Cerebellar cortex (tissue), 1 donor: ENCODE results near the gene HTRA1.
A peak's percentile ranks its signal among the peaks of the same experiment; 100 is the strongest.

Experiments
- DNase-seq: peaks from one replicate; pipeline ENCODE4 v3.0.0-alpha.2; 2015; ENCODE audit warnings: low spot score

Gene HTRA1

GRCh38 chr10:122474131-122474818 is 12.9 kb downstream of the HTRA1 start:
- no peak for DNase-seq

DNA sequence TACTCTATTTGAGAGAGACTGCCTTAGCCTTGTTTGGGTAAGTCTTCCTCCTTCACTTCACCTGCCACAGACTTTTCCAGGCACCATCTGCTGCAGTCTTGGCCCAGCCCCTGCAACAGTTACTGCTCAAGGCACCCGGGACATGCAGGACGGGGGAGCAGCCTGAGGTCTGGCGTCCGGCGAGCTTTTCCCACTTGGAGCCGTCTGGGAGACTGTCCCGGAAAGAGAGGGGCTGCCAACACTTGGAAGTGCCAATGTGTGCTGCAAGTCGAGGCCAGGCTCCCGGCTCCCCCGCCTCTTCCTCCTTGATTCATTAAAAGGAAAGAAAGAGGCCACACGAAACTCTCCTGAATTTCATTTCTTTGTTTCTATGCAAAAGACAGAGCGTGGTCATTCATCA is 13.7 kb downstream of the HTRA1 start:
- peak; percentile 14 for DNase-seq

DNA sequence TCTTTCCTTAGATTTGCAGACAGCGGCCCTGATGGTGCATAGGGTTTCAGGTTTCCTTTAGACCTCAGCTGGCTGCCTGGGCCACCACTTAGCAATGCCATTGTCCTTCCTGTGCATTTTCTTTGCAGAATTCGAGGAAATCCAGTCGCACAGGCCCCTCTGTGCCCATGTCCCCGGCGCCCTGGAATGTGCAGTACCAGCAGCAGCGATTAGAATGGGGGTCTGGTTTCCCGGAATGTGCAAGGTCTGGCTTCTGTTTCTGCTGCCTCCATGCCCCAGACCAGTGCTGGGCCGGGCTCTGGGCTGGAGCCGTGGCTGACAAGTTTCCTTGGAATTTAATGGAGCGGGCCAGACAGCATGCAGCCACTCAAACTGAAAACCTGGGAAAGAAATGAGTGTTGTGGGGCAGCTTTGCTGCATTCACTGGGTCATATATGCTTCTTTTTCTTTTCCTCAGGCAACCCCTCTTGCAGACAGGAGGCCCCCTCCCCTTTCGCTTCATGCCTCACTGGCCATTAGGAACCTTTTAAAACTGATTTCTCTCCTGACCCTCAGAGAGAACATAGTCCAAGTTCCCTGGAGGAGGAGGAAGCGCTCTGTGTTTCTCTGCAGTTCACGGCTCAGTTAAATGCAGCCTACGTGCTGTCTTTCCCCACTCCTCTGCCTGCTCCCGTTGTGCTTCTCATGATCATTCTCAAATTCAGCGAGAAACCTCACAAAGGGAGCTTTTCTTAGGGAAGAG is 14.4 kb downstream of the HTRA1 start:
- no peak for DNase-seq

GRCh38 chr10:122476333-122476695 is 15.0 kb downstream of the HTRA1 start:
- no peak for DNase-seq

- no peak for DNase-seq
Observed at GRCh38 chr10:122477436-122477835, 16.1 kb downstream of the HTRA1 start.

DNA sequence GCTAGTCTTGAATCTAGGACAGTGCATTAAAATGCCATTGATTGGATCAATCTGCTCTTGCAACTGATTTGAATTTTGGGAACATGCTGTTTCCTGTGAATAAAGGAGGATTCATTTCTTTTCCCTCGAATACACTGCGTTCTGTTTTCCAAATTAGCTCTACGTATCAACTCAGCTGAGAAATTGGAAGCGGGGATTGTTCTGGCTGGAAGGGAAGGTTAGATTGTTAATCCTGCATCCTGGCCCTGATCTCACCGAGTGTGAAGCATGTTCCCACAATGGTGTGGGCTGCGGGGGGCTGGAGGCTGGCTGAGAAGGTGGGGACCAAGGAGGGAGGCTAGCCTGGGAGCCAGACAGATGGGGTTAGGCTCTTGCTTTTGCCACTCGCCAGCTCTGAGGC is 17.6 kb downstream of the HTRA1 start:
- peak; percentile 14 for DNase-seq

- DNase-seq, result no peak
Observed at GRCh38 chr10:122480146-122480833, 18.9 kb downstream of the HTRA1 start.

DNA sequence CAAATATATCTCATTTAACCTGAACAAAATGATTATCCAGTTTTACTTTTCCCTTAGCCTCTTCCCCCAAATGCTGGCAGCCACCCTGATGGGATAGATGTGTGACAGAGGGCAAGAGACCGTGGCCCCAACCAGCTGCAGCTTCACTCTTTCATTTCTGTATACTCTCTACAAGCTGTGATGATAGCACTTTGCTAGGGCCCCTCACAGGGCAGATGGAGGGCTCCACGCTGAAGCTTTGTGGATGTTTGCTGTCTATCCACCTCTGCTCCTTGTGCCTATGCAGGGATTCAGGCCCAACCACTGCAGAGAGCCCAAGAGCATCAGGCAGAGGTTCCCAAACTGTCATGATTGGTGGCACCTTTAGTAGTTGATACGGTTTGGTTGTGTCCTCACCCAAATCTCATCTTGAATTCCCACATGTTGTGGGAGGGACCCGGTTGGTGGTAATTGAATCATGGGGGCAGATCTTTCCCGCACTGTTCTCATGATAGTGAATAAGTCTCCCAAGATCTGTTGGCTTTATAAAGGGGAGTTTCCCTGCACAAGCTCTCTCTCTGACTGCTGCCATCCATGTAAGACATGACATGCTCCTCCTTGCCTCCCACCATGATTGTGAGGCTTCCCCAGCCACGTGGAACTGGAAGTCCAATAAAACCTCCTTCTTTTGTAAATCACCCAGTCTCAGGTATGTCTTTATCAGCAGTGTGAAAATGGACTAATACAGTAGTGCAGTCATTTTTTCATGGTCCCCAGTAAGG is 20.1 kb downstream of the HTRA1 start:
- DNase-seq, result no peak

DNA sequence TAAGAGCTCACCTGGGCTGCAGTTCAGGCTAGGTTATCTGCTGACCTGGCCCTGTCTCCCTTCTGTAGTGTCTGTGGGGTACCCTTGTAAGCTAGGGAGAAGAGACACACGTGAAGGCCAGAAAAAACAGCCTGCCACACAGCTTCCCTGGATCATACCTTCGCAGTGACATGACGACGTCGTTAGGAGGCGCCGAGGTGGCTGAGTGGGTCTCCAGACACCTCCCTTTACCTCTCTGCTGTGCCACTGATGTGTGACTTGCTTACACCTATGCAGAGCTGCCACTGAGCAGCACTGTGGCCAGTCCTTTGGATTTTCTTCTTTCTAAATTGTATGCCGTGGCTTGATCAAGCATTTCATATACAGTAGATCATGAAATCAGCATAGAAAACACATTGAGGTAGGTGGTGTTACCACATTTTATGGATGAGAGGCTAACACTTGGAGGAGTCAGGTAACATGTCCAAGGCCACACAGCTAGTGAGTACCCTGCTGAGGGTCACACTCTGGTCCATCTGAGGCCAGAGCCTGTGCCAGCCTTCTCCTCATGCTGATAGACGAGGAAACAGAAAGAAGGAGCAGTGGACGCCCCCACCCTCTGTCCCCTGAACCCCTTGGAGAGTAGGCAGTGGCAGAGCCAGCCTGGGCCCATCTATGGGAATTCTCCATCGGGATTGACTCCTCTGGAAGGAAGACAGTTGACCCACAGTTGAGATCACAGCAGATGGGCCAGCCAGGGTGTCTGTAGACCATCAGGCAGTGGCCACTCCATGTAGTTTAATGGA is 23.1 kb downstream of the HTRA1 start:
- no peak for DNase-seq

DNA sequence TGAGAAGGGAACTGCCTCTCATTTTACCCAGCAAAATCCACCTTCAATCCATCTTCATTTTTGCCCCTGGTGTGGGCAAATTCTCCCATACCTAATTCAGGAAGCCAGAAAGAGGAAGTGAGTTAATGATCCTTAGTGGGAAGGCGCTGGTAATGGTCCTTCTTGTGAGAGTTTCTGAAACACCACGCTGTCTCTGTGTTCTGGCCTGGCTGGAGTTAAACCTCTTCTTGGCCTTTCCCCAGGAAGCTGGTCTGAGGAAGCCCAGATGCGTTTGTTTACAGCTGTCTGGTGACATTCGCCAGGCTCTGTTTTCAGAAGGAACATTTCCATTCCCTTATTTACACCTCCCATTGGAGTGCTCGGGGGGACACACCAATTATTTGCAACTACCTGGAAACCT is 24.3 kb downstream of the HTRA1 start:
- DNase-seq, result no peak

DNA sequence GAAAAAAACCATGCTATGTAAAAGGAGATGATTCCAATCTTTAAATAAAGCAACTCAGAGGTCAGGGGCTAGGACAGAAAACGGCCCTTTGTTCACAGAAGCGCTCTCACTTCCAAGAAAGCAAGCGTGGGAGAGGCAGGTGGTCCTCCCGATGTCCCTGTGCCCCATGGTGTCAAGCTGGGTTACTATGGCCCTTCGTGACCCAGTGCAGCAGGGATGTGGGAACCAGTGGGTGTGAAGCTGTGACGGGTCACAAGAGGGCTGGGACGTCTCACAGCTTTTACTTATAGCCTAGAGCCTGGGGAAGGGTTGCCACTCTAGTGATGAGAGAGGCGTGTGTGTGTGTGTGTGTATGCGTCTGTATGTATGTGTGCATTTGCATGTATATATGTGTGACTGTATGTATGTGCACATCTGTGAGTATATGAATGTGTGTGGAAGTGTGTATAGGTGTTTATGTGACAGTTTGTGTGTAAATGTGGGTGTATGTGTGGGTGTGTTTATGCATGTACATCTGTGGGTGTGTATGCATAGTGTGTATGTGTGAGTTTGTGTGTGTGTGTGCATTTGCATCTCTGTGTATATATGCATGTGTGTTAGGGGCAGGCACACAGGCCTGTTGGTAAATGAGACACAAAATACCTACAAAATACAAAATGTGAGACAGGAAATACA is 25.2 kb downstream of the HTRA1 start:
- no peak for DNase-seq

DNA sequence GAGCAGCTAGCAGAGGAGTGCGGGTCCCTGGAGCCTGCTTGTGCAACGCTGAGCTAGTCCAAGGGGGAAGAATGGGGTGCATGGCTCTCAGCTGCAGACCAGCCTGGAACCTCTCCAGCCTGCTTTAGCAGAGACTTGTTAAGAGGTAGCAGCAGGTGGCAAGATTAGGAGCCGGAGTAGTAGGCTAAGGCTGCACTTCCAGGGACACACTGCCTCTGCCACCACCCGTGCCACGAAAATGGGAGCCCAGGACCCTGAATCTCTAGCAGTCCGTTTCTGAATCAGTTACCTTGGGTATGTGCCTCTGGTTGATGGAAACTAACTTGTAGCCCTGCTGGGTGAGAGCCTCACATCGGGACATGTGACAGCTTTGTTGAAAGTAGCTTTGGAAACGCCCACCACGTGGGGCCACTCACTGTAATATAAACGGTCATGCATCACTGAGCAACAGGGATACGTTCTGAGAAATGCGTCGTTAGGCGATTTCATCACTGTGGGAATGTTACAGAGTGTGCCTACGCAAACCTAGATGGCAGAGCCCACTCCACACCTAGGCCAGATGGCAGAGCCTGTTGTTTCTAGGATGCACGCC is 25.9 kb downstream of the HTRA1 start:
- no peak for DNase-seq

DNA sequence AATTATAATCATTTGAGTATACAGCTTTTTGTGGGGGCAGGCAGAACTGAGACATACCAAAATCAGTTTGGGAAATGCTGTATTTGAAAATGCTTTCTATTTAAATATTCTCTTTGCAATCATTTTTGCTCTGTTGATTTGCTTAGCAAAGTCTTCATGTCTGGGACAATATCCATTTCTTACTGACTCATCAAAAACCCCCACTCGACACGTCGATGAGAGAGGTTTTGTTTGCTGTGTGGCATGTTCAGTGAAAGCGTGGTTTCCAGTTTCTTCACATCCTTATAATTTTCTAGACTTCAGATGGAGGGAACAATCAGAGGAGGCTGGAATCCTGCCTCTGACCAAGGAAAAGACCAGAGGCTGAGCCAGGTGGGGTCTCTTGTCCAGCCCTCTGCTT is 28.9 kb downstream of the HTRA1 start:
- no peak for DNase-seq

GRCh38 chr10:122490786-122491680 is 29.7 kb downstream of the HTRA1 start:
- DNase-seq, result no peak

GRCh38 chr10:122492006-122492405 is 30.7 kb downstream of the HTRA1 start:
- no peak for DNase-seq

DNA sequence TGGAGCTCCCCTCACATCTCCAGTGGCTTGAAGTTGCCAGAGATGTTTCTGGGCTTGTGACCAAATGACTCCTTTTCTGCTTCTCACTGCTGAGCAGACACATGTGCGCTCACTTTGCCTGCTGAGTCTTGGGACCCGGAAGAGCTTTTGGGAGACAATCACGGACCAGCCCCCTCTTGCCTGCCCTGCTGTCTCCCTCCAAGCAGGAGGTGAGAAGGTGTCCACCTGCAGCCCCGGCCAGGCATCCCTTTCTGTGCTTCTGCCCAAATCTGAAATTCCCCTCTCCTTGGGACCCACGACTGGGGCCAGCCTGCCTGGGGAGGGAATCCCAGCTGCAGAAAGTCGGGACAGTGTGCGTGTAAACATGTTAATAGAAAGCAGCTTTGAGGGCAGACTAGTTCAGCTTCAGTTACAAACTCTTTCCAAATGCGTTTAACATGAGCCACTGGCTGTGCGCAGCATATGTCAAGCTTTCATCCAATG is 31.7 kb downstream of the HTRA1 start:
- DNase-seq, result no peak

DNA sequence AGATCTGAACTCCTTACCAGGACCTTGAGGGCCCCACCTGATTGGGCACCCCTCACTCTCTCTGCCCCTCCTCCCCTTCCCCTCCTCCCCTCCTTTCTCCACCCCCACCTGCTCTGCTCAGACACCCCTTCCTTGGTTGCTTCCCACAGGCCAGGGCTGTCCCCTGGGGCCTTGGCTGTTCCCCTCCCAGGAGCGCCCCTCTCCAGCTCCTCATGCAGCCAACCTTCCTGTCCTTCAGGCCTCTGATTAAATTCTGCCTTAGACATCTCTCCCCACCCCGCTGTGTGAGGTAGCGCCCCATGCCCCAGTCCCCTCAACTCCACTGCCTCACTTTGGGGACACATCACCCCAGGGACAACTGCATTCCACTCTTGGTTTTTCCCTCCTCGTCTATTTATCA is 32.4 kb downstream of the HTRA1 start:
- no peak for DNase-seq

GRCh38 chr10:122494173-122494820 is 32.9 kb downstream of the HTRA1 start:
- no peak for DNase-seq

- DNase-seq, result no peak
Observed at GRCh38 chr10:122494833-122495232, 33.5 kb downstream of the HTRA1 start.
